ENCODE measurements around the gene COL6A5.
"Not testable (repeated sequence)": the region's sequence is repeated elsewhere in the genome, so short reads cannot be mapped to it uniquely, and the experiment has no call there.

COL6A5 gene

GRCh38 chr3:130384476-130385025, 39.1 kb downstream of the COL6A5 start:
- DNase-seq (ENCODE audit: low spot score): no peak

DNA sequence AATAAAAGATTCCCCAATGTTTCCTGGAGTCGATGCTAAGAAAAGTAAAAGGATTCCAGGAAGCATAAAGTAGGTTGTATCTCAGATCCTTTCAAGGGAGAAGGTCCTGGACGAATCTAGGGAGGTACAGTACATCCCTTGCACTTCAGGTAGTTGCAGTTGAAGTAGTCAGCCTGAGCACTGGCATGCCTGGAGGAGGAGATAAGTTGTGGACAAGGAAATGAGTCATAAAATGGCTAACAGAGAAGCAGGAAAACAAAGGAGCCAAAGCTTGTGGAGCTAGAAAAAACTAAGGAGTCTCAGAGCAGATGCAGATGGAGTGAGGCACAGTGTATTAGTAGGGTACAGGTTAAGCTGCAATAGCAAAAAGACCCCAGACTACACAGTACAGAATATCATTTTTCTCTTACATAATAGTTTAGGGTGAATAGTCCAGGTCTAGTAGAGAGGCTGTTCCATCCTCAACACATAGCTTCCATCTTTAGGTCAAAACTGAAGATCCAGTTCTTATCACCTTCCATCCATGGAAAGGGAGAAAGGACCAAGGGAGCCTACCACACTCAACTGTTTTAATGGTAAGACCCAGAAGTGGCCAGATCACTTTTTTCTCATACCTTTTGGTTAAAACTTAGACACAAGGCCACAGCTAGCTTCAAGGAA, 41.3 kb downstream of the COL6A5 start:
- DNase-seq (ENCODE audit: low spot score): no peak

DNA sequence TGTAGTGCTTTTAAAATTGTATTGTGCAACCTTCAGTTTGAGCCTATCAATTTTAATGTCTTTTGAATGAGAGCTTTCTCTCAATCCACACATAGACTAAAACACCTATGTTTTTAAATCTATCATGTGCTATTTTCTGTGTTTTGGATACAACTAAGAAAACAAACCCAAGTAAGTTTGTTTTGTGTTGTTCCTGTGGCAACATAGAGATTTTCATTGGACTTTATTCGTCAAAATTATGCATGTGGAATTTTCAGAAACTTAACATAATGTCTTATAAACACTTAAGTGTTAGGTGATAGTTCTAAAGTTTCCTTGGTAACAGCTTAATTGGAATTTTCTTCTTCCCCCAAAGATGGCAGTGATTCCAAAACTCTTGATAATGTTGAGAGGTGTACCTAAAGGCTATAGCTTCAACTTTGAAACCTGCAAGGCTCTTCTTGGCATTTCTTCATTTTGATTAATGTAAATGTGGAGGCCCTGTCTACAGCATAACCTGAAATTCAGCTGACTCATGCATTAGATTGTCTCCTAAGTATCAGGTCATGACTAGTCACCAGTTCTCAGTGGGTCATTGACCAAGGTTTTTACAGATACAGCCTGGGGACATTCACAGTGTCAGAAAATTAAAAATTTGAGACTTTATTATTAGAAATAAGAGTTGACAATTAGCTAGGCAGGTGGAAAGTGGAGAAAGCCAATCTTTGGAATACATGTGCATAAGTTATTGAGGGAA, 44.4 kb downstream of the COL6A5 start:
- no peak for DNase-seq (ENCODE audit: low spot score)

DNA sequence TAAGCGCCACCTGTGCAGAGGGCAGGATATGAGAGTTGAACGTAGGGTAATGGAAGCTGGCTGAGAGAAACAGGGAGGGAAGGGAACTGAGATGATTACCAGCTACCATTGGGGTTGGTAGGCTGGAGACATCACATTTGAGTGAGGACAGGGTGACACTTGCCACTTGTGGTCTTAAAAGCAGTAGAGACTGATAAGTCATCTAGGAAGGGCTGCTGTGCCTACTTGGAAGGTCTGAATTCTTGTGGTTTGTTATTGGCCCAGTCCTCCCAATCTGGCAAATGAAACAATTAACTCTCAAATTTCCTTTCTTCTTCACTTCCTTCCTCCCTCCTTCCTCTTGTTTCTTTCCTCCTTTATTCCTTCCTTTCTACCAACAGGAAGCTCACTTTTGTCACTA, 46.8 kb downstream of the COL6A5 start:
- DNase-seq (ENCODE audit: low spot score): no peak

- DNase-seq (ENCODE audit: low spot score): no peak
These were observed 48.1 kb downstream of the COL6A5 start for GRCh38 chr3:130393594-130393993.

GRCh38 chr3:130395331-130395730, 49.9 kb downstream of the COL6A5 start:
- DNase-seq (ENCODE audit: low spot score): no peak

GRCh38 chr3:130395916-130396315, 50.4 kb downstream of the COL6A5 start:
- no peak for DNase-seq (ENCODE audit: low spot score)

- DNase-seq (ENCODE audit: low spot score): no peak
These were observed 58.9 kb downstream of the COL6A5 start for GRCh38 chr3:130404401-130404800.

GRCh38 chr3:130405956-130406355, 60.5 kb downstream of the COL6A5 start:
- no peak for DNase-seq (ENCODE audit: low spot score)

- not testable (repeated sequence) for DNase-seq (ENCODE audit: low spot score)
These were observed 62.8 kb downstream of the COL6A5 start for GRCh38 chr3:130408253-130408652.

DNA sequence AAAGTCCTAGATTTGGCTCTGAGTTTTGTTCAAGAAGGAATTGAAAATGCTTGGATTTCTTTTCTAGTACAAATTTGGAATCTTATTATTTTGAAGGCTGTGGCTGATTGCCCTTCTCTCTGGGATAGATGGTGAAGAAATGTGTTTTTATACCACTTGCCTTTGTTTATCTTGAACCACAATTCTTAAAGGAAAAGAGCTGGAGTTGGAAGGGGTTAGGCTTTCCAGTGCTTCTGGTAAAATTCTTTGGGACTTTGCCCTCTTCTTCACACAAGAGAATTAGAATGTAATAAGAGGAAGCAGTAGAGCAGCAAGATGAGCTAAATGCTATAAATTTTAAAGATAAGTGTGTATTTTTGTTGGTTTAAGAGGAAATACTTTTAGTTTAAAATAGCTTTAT, 65.8 kb downstream of the COL6A5 start:
- DNase-seq (ENCODE audit: low spot score): no peak

GRCh38 chr3:130412991-130413560, 67.6 kb downstream of the COL6A5 start:
- no peak for DNase-seq (ENCODE audit: low spot score)

- DNase-seq (ENCODE audit: low spot score): no peak
These were observed 69.0 kb downstream of the COL6A5 start for GRCh38 chr3:130414457-130414856.

DNA sequence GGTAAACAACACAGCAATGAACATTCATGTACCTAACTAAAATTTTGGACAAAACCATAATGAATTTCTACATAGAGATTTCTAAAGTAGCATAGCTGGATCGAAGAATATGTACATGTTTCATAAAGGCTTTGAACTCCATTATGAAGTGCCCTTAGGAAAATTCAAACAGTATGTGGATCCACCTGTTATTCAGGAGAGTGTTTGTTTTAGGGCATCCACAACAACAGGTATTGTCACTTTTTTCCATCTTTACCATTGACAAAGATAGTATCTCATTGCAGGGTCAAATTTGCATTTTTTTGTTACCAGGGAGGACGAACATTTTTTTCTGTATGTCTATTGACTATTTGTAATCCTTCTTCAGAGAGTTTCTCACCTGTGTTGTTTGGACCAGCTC, 75.0 kb downstream of the COL6A5 start:
- DNase-seq (ENCODE audit: low spot score): no peak

GRCh38 chr3:130423064-130423463, 77.6 kb downstream of the COL6A5 start:
- no peak for DNase-seq (ENCODE audit: low spot score)

- DNase-seq (ENCODE audit: low spot score): no peak
These were observed 79.4 kb downstream of the COL6A5 start for GRCh38 chr3:130424837-130425236.

DNA sequence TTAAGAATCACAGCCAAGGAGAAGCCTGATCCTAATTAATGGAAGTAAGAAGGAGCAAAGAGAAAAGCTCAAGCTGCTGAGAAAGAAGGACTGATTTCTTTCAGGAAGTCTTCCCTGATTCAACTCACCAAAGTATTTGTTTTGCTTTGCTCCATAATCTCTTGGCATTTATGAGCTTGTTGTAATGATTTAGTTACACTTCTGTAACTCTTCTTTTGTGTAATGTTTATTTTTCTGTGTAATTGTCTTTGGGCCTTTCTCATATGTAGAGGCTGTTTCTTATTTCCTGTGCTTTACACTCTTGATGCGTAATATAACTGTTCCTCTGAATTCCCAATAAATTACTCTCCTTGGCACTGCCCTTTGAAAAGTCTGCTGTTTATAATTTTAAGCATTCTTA, 80.0 kb downstream of the COL6A5 start:
- no peak for DNase-seq (ENCODE audit: low spot score)

DNA sequence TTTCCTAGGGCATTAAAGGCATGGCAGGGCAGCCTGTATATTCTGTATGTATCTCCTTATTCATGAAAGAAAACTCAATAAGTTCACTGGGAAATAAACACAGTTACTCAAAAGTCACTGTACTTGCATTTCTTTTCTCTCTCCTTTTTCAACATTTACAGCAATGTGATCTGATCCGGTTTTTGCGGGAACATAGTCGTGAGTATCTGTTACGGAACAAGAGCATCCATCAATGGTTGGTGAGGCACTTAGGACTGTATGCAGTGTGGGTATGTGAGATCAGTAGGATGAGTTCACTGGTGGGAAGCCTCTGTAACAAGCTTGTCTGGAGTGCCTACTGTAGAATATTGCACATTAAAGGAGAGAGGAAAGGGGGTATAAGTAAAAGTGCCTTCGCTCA, 80.7 kb downstream of the COL6A5 start:
- no peak for DNase-seq (ENCODE audit: low spot score)

DNA sequence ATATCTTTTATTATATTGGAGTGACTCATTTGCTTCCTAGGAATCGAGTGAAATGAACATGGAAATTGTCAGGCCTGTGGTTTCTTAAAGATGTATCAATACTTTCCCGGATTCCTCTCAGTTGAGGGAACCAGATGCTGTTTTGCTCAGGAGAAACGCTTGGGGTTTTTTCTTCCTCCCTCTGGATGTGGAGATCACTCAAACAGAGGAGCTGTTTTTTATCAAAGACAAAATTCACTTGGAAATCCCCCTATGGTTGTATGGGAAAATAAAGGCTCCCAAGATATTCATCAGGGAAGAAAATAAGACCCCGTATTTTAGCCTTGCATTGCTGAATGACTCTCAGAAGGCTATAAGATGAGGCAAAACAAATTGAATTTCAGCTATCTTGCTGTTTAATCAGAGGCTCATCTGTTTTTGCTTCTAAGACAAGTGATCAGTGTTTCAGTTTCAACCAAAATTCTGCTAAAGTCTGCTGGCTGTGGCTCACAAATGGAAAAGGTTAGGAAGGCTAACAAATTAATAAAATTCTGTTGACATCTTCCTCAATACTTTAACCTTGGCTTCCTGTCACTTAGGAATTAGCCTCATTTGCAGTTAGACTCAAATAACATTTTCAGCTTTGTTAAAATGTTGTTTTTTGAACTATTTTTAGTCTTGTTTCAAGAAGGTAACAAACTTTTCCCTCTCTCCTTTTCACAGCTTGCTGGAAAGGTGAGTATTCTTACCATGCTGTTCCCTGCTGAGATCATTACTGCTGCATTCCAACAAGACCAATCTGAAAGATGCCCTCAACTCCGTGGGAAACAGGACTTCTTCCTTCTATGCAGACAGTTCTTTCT, 83.6 kb downstream of the COL6A5 start:
- no peak for DNase-seq (ENCODE audit: low spot score)

DNA sequence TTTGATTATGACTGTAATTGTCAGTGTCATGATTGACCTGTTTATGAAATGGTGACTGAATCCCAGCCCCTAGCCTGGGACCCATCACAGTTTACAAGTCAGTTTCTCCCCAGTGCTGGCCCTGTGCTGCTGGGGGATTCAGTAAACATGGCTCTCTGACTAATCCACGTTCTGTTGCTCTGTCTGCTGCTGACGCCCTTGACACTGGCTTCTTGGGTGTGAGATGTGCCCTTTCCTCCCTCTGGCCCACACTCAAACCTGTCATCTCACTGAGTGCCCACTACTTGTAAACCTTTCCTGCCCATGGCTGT, 84.2 kb downstream of the COL6A5 start:
- no peak for DNase-seq (ENCODE audit: low spot score)

GRCh38 chr3:130430266-130430665, 84.8 kb downstream of the COL6A5 start:
- DNase-seq (ENCODE audit: low spot score): no peak

DNA sequence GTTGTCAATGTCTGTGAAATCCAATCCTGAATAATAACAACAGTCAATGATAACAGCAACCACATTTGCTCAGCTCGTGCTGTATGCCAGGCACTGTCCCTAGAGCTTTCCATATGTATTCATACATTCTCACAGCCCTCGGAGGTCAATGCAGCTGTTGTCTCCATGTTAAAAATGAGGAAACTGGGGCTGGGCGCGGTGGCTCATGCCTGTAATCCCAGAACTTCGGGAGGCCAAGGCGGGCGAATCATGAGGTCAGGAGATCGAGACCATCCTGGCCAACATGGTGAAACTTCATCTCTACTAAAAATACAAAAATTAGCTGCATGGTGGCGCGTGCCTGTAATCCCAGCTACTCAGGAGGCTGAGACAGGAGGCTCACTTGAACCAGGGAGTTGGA, 86.6 kb downstream of the COL6A5 start:
- DNase-seq (ENCODE audit: low spot score): not testable (repeated sequence)

All from germinal center (tissue), 1 donor.